Astrocyte (in vitro differentiated cells and primary cell): ENCODE measurements around the gene PGF.

Experiments
- CTCF ChIP-seq: IDR thresholded peaks from 2 replicates; pipeline ENCODE4 v1.5.1; 2011; ENCODE audit warnings: low read depth, mild to moderate bottlenecking, inconsistent platforms, low read length, moderate library complexity; ENCODE audit not compliant: insufficient read depth
- EZH2 ChIP-seq: IDR thresholded peaks from 2 replicates; pipeline ENCODE4 v1.6.1; 2012; ENCODE audit warnings: mild to moderate bottlenecking, low read length, inconsistent platforms; ENCODE audit not compliant: insufficient read depth

- TF ChIP-seq CTCF (no peak), EZH2 (no peak)
These were observed 18.5 kb upstream of the PGF start for GRCh38 chr14:74973905-74974363.
